ENCODE data around the gene RAB18.

- no peak for TF ChIP-seq POLR2AphosphoS5 (IDR thresholded peaks at IDR 0.05)
- no peak for TF ChIP-seq CTCF (IDR thresholded peaks at IDR 0.05)
- TF ChIP-seq POLR2A (IDR thresholded peaks at IDR 0.05): no peak
- no peak for TF ChIP-seq EP300 (IDR thresholded peaks at IDR 0.05; ENCODE audit: low read depth)
These were observed 8.4 kb downstream of the RAB18 start for GRCh38 chr10:27512548-27512947.
